A673 (cell line): ENCODE results near the gene SPATA31D3.

ENCODE experiments used
- EZH2 ChIP-seq: fragments of 200-600 bp; sonication (generic); IDR thresholded peaks from 2 replicates; pipeline ENCODE4 v1.6.1; 2017; ENCODE audit warnings: borderline replicate concordance, low read depth, mild to moderate bottlenecking, mixed read lengths, antibody characterized with exemption, low read length; ENCODE audit not compliant: poor library complexity, severe bottlenecking
- TF ChIP-seq, protein P1 (sequence below): fragments of 300-800, 200-600 bp; sonication (generic); conservative IDR thresholded peaks from 2 replicates; pipeline ENCODE4 v1.5.1; 2017; ENCODE audit warnings: low read depth, mild to moderate bottlenecking, antibody characterized with exemption, low read length, moderate library complexity, mixed read lengths

DNA sequence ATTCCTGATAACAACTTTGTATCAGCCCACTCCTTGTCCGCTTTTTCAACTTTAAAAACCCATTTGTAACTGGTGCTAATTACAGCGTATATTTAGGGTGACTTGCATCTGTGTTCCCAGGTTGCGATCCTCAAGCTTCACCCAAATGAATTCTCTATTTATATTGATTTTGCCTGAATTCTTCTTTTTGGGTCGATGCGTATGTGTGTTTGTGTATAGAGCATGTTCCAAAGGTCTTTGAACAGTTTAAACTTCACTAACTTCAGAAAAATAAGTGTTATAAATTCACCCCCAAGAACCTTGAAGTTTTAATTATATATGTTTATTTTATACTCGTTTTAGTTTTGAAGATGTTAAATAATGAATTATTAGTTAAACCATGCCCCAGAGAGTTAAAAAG, 31.2 kb upstream of the SPATA31D3 start:
- TF ChIP-seq, protein P1, sequence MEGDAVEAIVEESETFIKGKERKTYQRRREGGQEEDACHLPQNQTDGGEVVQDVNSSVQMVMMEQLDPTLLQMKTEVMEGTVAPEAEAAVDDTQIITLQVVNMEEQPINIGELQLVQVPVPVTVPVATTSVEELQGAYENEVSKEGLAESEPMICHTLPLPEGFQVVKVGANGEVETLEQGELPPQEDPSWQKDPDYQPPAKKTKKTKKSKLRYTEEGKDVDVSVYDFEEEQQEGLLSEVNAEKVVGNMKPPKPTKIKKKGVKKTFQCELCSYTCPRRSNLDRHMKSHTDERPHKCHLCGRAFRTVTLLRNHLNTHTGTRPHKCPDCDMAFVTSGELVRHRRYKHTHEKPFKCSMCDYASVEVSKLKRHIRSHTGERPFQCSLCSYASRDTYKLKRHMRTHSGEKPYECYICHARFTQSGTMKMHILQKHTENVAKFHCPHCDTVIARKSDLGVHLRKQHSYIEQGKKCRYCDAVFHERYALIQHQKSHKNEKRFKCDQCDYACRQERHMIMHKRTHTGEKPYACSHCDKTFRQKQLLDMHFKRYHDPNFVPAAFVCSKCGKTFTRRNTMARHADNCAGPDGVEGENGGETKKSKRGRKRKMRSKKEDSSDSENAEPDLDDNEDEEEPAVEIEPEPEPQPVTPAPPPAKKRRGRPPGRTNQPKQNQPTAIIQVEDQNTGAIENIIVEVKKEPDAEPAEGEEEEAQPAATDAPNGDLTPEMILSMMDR: no peak
- no peak for TF ChIP-seq EZH2
